ENCODE measurements around the gene PCDHA1. TPM values are rescaled to one million over a fixed set of nuclear protein-coding genes. Genes with fewer than 3 reads are reported as not detected.
"Not testable (repeated sequence)": the region's sequence is repeated elsewhere in the genome, so short reads cannot be mapped to it uniquely, and the experiment has no call there.

PCDHA1 gene
- total RNA-seq, 1 donor from 2014 or later = not detected

GRCh38 chr5:140828362-140828737 lies 42.4 kb downstream of the PCDHA1 start:
- DNase-seq (ENCODE audit: low read depth) = no peak
- no peaks in the 10 kb centered on the region for H3K36me3 ChIP-seq (ENCODE audit: control insufficient read depth, insufficient read depth, low read length)
- no peak overlapping the region for H3K4me3 ChIP-seq (ENCODE audit: low read depth, low read length)
- no peak for TF ChIP-seq CTCF (IDR thresholded peaks at IDR 0.05; ENCODE audit: insufficient read depth, low read length, poor library complexity, severe bottlenecking)
- no peaks in the 10 kb centered on the region for H3K27me3 ChIP-seq (ENCODE audit: control insufficient read depth, insufficient read depth, low read length)

GRCh38 chr5:140829511-140830501 lies 43.9 kb downstream of the PCDHA1 start:
- H3K4me3 ChIP-seq (ENCODE audit: low read depth, low read length); H3K27me3 ChIP-seq (ENCODE audit: control insufficient read depth, insufficient read depth, low read length); DNase-seq (ENCODE audit: low read depth); H3K36me3 ChIP-seq (ENCODE audit: control insufficient read depth, insufficient read depth, low read length): not testable (repeated sequence)

DNA sequence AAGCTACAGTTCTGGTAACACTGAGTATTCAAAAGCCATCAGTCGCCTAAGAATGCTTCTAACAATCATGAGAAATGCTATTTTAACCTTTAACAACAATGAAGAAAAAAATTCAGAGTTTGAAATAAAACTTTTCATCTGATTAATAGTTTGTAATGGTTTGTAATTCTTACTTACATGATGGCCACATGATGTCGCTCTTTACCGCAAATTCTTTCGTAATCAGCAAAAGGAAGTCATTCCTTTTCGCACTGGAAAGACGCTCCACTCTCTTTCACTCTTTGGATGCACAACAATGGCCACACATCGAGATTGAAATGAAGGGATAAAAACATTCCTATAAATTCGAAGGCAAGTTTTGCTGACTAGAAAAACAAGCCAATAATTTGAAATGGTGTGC lies 48.1 kb downstream of the PCDHA1 start, which contains the start of gene PCDHA7:
TSS of gene PCDHA7 (plus strand) at position 277 of the 400 bp plus-strand sequence. CDS start at position 392, 115 bp downstream.
- TF ChIP-seq CTCF (IDR thresholded peaks at IDR 0.05; ENCODE audit: insufficient read depth, low read length, poor library complexity, severe bottlenecking) = no peak
- H3K27me3 ChIP-seq (ENCODE audit: control insufficient read depth, insufficient read depth, low read length) = no peaks in the 10 kb centered on the region
- DNase-seq (ENCODE audit: low read depth) = no peak
- no peak within 1 kb of the TSS for H3K4me3 ChIP-seq (ENCODE audit: low read depth, low read length)
- H3K36me3 ChIP-seq (ENCODE audit: control insufficient read depth, insufficient read depth, low read length) = no peaks in the 10 kb centered on the region

DNA sequence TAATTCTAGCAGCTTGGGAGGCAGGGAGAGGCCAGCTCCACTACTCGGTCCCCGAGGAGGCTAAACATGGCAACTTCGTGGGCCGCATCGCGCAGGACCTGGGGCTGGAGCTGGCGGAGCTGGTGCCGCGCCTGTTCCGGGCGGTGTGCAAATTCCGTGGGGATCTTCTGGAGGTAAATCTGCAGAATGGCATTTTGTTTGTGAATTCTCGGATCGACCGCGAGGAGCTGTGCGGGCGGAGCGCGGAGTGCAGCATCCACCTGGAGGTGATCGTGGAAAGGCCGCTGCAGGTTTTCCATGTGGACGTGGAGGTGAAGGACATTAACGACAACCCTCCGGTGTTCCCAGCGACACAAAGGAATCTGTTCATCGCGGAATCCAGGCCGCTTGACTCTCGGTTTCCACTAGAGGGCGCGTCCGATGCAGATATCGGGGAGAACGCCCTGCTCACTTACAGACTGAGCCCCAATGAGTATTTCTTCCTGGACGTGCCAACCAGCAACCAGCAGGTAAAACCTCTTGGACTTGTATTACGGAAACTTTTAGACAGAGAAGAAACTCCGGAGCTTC lies 48.6 kb downstream of the PCDHA1 start:
- DNase-seq (ENCODE audit: low read depth); H3K36me3 ChIP-seq (ENCODE audit: control insufficient read depth, insufficient read depth, low read length); H3K4me3 ChIP-seq (ENCODE audit: low read depth, low read length); H3K27me3 ChIP-seq (ENCODE audit: control insufficient read depth, insufficient read depth, low read length): not testable (repeated sequence)

DNA sequence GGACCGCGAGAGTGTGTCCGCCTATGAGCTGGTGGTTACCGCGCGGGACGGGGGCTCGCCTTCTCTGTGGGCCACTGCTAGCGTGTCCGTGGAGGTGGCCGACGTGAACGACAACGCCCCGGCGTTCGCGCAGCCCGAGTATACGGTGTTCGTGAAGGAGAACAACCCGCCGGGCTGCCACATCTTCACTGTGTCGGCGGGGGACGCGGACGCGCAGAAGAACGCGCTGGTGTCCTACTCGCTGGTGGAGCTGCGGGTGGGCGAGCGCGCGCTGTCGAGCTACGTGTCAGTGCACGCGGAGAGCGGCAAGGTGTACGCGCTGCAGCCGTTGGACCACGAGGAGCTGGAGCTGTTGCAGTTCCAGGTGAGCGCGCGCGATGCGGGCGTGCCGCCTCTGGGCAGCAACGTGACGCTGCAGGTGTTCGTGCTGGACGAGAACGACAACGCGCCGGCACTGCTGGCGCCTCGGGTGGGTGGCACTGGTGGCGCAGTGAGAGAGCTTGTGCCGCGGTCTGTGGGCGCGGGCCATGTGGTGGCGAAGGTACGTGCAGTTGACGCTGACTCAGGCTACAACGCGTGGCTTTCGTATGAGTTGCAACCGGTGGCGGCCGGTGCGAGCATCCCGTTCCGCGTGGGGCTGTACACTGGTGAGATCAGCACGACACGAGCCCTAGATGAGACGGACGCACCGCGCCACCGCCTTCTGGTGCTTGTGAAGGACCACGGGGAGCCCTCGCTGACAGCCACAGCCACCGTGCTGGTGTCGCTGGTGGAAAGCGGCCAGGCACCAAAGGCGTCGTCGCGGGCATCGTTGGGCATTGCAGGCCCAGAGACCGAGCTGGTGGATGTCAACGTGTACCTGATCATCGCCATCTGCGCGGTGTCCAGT lies 49.9 kb downstream of the PCDHA1 start:
- no peaks in the 10 kb centered on the region for H3K27me3 ChIP-seq (ENCODE audit: control insufficient read depth, insufficient read depth, low read length)
- no peaks in the 10 kb centered on the region for H3K36me3 ChIP-seq (ENCODE audit: control insufficient read depth, insufficient read depth, low read length)
- no peak overlapping the region for H3K4me3 ChIP-seq (ENCODE audit: low read depth, low read length)
- DNase-seq (ENCODE audit: low read depth) = no peak
- no peak for TF ChIP-seq CTCF (IDR thresholded peaks at IDR 0.05; ENCODE audit: insufficient read depth, low read length, poor library complexity, severe bottlenecking)

DNA sequence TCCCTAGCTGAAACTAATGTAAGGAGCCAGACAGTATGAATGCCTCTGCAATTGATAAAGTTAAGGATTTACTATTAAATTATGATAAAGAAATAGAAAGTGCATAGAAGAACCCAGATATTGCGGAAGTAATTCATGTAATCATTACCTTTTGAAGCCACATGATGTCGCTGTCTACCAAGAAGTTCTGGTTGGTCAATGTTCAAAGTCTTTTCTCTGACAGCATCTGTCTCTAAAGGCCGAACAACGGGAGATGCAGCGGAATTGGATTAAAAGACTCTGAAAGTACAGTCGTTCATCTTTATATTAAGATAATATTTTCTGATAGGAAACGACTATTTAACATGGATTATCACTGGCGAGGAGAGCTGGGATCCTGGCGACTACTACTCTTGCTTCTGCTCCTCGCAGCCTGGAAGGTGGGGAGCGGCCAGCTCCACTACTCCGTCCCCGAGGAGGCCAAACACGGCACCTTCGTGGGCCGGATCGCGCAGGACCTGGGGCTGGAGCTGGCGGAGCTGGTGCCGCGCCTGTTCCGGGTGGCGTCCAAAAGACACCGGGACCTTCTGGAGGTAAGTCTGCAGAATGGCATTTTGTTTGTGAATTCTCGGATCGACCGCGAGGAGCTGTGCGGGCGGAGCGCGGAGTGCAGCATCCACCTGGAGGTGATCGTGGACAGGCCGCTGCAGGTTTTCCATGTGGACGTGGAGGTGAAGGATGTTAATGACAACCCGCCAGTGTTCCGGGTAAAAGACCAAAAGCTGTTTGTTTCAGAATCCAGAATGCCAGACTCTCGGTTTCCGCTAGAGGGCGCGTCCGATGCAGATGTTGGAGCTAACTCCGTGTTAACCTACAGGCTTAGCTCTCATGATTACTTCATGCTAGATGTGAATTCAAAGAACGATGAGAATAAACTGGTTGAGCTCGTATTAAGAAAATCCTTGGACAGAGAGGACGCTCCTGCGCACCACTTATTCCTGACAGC lies 55.3 kb downstream of the PCDHA1 start, which contains the start of gene PCDHA8:
TSS of gene PCDHA8 (plus strand) at position 210 of the 985 bp plus-strand sequence. CDS start at position 345, 135 bp downstream.
- peak; percentile 15 for TF ChIP-seq CTCF (IDR thresholded peaks at IDR 0.05; ENCODE audit: insufficient read depth, low read length, poor library complexity, severe bottlenecking)
- Histone ChIP-seq H3K27me3 (ENCODE audit: control insufficient read depth, insufficient read depth, low read length) (no peaks in the 10 kb centered on the region), H3K4me3 (ENCODE audit: low read depth, low read length) (no peak within 1 kb of the TSS), H3K36me3 (ENCODE audit: control insufficient read depth, insufficient read depth, low read length) (no peaks in the 10 kb centered on the region)
- DNase-seq (ENCODE audit: low read depth) = no peak

All from kidney epithelial cell (primary cell).